Prostate gland (tissue), 2 donors: Measurements from ENCODE around the gene POLD3. TPM values are rescaled to one million over a fixed set of nuclear protein-coding genes. Genes with fewer than 3 reads are reported as not detected.
A peak's percentile ranks its signal among the peaks of the same experiment; 100 is the strongest.

Experiments
- DNase-seq: peaks from one replicate; pipeline ENCODE4 v3.0.0-alpha.2; 2019; ENCODE audit warnings: low spot score
- H3K27ac ChIP-seq, 2 donors: fragments of 200-600 bp; sonication (generic); 2 replicates each; pipeline ENCODE4 v1.5.1; 2017 to 2019
- H3K27me3 ChIP-seq: fragments of 200-600 bp; sonication (generic); replicated peaks from 2 replicates; pipeline ENCODE4 v1.5.1; 2019; ENCODE audit not compliant: insufficient read depth
- H3K36me3 ChIP-seq, 2 donors: fragments of 200-600 bp; sonication (generic); 1 replicate in 1 of 2; 2 replicates in 1 of 2; pipeline versions ENCODE4 v1.5.1 to v1.8.1; 2017 to 2019
- H3K4me1 ChIP-seq: fragments of 200-600 bp; sonication (generic); replicated peaks from 2 replicates; pipeline ENCODE4 v1.5.1; 2019
- H3K4me3 ChIP-seq, 2 donors: fragments of 200-600 bp; sonication (generic); 2 replicates each; pipeline ENCODE4 v1.5.1; 2017 to 2019
- H3K9me3 ChIP-seq: fragments of 200-600 bp; sonication (generic); 2 replicates; pipeline ENCODE4 v1.5.1; 2017
- CTCF ChIP-seq, 4 experiments: fragments of 200-600 bp in 2 of 4; fragments of 450-650 bp in 2 of 4; sonication (generic) in 2 of 4; IDR thresholded peaks; 1 replicate in 3 of 4; 2 replicates in 1 of 4; pipeline ENCODE4 v1.5.1; 2016 to 2019; ENCODE audit warnings: antibody characterized with exemption in 4 of 4, mild to moderate bottlenecking in 2 of 4, moderate library complexity in 2 of 4
- POLR2A ChIP-seq: fragments of 450-650 bp; IDR thresholded peaks from one replicate; pipeline ENCODE4 v1.6.1; 2016; ENCODE audit warnings: antibody characterized with exemption, mild to moderate bottlenecking
- POLR2AphosphoS5 ChIP-seq: sonication (generic); formaldehyde crosslinking; IDR thresholded peaks from one replicate; pipeline ENCODE4 v1.6.1; 2017; ENCODE audit warnings: antibody characterized with exemption
- whole genome bisulfite sequencing: methylation state at CpG from one replicate; pipeline ENCODE4 v1.1.5; 2018; 5-methylcytosine and 5-hydroxymethylcytosine counted together
- intact Hi-C: fragments of 100-400 bp; cut with DNase I; formaldehyde crosslinking; loops from one replicate; pipeline ENCODE4 v1.14.2; 2022
- total RNA-seq, 2 donors: library from RNA; depleted of rRNA; stranded (reverse); fragments of >200 nt; gene quantifications; one replicate each; pipeline ENCODE4 v1.1.0, GENCODE V29; 2016

Gene POLD3
- total RNA-seq, 2 donors from 2014 or later = 9.0 to 11.8 TPM

- peak; percentile 36 for DNase-seq
- TF ChIP-seq POLR2A (no peak), CTCF (IDR thresholded peaks at IDR 0.05) (peak in 3 of 4 experiments; percentile 28 to 48 (median 32)), POLR2AphosphoS5 (no peak)
- 7% methylated on average over 58 of the region's 59 CpGs for WGBS
- Histone ChIP-seq H3K27ac (peak overlapping the region; percentile 18 to 76), H3K4me3 (peak overlapping the region; percentile 27 to 38), H3K36me3 (no peaks in the 10 kb centered on the region), H3K9me3 (no peaks in the 10 kb centered on the region), H3K27me3 (no peaks in the 10 kb centered on the region), H3K4me1 (peaks cover 10% of the 10 kb centered on the region)
- intact Hi-C loops = loop anchor here (5.0 kb wide), 2 partner anchors 36 to 71 kb away; no protein-coding TSS in a partner anchor
Observed at GRCh38 chr11:74683279-74683871, 91.0 kb downstream of the POLD3 start.

GRCh38 chr11:74683941-74684481 is 91.6 kb downstream of the POLD3 start:
- intact Hi-C loops = loop anchor here (5.0 kb wide), 2 partner anchors 37 to 72 kb away; no protein-coding TSS in a partner anchor
- peaks cover 10% of the 10 kb centered on the region for H3K4me1 ChIP-seq

GRCh38 chr11:74684661-74685060 is 92.3 kb downstream of the POLD3 start:
- intact Hi-C loops = loop anchor here (5.0 kb wide), 2 partner anchors 37 to 72 kb away; no protein-coding TSS in a partner anchor
- no peak overlapping the region for H3K27ac ChIP-seq
- 78% methylated on average over 1 of the region's 1 CpG for WGBS

More at GRCh38 chr11:74683941-74684481, 91.6 kb downstream of the POLD3 start:
- DNase-seq = no peak
- Histone ChIP-seq H3K36me3 (no peaks in the 10 kb centered on the region), H3K4me3 (no peak overlapping the region), H3K27ac (no peak overlapping the region), H3K27me3 (no peaks in the 10 kb centered on the region), H3K9me3 (no peaks in the 10 kb centered on the region)
- TF ChIP-seq POLR2A (no peak), CTCF (IDR thresholded peaks at IDR 0.05) (no peak), POLR2AphosphoS5 (no peak)
- whole genome bisulfite sequencing = 74% methylated on average over 12 of the region's 12 CpGs

GRCh38 chr11:74685338-74685737 is 93.0 kb downstream of the POLD3 start:
- intact Hi-C loops = no loop called here
- Histone ChIP-seq H3K4me3 (no peak overlapping the region), H3K27me3 (no peaks in the 10 kb centered on the region), H3K9me3 (no peaks in the 10 kb centered on the region), H3K4me1 (peaks cover 10% of the 10 kb centered on the region), H3K36me3 (no peaks in the 10 kb centered on the region), H3K27ac (no peak overlapping the region)
- no peak for DNase-seq
- TF ChIP-seq POLR2A (no peak), CTCF (IDR thresholded peaks at IDR 0.05) (no peak), POLR2AphosphoS5 (no peak)

More at GRCh38 chr11:74684661-74685060, 92.3 kb downstream of the POLD3 start:
- no peaks in the 10 kb centered on the region for H3K27me3 ChIP-seq
- peaks cover 10% of the 10 kb centered on the region for H3K4me1 ChIP-seq
- TF ChIP-seq CTCF (IDR thresholded peaks at IDR 0.05) = no peak
- no peak for TF ChIP-seq POLR2A
- TF ChIP-seq POLR2AphosphoS5 = no peak
- no peak overlapping the region for H3K4me3 ChIP-seq
- DNase-seq = no peak
- H3K9me3 ChIP-seq = no peaks in the 10 kb centered on the region
- no peaks in the 10 kb centered on the region for H3K36me3 ChIP-seq

- 94% methylated on average over 3 of the region's 3 CpGs for WGBS
- DNase-seq = no peak
- H3K4me1 ChIP-seq = peaks cover 10% of the 10 kb centered on the region
- no peak overlapping the region for H3K4me3 ChIP-seq
- H3K27ac ChIP-seq = no peak overlapping the region
- no peaks in the 10 kb centered on the region for H3K9me3 ChIP-seq
- no peaks in the 10 kb centered on the region for H3K36me3 ChIP-seq
- no peaks in the 10 kb centered on the region for H3K27me3 ChIP-seq
- TF ChIP-seq POLR2A (no peak), CTCF (IDR thresholded peaks at IDR 0.05) (no peak), POLR2AphosphoS5 (no peak)
- intact Hi-C loops = no loop called here
Observed at GRCh38 chr11:74685905-74686304, 93.5 kb downstream of the POLD3 start.
